GM12872 (cell line): ENCODE measurements around the gene SPAG9.

ENCODE experiments used
- TF ChIP-seq, protein P1 (sequence below): IDR thresholded peaks from 3 replicates; pipeline ENCODE4 v1.5.1; 2011; ENCODE audit warnings: low read depth, mild to moderate bottlenecking, low read length, moderate library complexity; ENCODE audit not compliant: insufficient read depth

The SPAG9 gene

DNA sequence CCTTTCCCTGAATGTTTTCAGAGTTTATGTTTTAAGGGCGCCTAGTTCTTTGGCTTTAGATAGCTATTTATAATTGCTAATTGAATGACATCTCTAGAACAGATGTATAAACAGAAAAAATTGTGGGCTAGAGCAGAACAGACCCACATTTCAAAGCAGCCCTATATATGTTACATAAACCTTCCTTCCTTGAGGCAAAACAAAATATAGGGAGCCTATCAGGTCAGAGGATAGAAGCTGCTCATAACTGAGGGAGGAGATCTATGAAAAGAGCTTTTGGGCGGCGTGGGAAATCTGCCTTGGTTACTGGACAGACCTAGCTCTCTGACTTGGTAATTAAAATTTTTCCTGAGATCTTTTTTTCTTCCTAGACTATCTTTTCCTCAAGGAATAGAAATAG is 68.4 kb downstream of the SPAG9 start:
- TF ChIP-seq, protein P1, sequence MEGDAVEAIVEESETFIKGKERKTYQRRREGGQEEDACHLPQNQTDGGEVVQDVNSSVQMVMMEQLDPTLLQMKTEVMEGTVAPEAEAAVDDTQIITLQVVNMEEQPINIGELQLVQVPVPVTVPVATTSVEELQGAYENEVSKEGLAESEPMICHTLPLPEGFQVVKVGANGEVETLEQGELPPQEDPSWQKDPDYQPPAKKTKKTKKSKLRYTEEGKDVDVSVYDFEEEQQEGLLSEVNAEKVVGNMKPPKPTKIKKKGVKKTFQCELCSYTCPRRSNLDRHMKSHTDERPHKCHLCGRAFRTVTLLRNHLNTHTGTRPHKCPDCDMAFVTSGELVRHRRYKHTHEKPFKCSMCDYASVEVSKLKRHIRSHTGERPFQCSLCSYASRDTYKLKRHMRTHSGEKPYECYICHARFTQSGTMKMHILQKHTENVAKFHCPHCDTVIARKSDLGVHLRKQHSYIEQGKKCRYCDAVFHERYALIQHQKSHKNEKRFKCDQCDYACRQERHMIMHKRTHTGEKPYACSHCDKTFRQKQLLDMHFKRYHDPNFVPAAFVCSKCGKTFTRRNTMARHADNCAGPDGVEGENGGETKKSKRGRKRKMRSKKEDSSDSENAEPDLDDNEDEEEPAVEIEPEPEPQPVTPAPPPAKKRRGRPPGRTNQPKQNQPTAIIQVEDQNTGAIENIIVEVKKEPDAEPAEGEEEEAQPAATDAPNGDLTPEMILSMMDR: no peak

DNA sequence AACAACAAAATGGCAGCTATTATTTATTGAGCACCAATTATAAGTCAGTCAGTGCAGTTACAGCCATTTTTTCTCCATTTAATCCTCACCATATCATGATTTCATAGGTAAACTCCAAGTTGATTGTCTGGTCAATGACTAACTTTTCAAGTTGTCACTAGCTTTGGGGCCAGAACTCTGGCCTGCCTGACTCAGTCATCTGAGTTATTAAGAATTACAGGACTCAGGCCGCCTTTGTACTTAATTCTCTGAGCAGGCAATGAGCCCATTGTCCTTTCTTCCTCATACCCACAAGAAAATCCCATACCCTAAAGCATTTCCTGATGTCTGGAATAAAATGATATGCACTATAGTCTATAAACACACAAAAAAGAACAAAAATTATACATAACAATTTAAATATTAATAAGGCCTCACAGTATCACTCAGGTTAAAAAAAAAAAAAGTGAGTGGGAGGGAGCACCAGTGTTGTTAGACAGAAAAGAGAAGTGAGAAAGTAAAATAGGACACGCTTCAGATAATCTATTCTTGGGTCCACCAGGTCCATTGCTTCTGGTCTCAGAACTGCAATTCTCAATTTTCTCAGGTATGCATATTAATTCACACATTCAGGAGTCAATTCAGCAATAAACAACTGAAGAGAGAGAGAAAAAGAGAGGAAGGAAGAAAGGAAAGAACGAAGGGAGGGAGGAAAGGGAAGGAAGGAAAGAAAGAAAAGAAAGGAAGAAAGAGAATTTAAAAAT is 70.2 kb downstream of the SPAG9 start:
- TF ChIP-seq, protein P1: no peak

DNA sequence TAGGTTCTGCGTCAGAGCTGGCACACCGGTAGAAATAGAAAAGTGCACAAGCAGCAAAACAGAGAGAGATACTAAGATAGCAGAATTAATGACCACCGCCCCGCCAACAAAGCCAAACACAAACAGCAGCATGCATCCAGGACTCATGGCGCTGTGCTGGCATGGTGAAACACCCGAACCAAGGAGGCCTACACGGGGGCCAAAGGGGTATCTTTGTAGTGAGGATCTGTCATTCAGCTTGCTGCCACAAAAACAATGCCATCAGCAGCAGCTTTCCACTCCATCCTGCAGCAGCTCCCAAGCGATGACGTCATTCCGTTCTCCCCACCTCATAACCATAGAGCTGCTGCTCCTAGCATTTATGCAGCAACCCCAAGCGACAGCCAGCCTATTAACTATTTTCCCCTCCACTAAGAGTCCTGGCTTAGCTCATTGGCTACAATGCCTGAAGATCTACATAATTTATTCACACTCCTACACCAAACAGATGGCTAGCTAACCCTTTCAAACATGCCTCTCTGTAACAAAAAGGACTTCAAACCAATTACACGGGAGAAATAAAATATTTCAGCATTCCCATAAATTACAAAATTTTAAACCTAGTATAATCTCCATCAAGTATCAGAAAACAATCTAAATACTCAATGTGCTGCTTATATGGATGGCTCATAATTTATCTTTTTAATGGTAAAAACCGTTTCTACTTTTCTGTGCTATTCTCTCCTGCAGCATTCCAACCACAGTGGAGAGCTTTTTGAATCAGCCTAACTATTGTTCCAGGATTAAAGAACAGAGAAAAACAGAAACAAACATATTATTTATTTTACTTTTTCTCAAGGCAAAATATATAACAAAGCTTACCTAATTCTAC is 73.9 kb downstream of the SPAG9 start:
- TF ChIP-seq, protein P1: no peak

DNA sequence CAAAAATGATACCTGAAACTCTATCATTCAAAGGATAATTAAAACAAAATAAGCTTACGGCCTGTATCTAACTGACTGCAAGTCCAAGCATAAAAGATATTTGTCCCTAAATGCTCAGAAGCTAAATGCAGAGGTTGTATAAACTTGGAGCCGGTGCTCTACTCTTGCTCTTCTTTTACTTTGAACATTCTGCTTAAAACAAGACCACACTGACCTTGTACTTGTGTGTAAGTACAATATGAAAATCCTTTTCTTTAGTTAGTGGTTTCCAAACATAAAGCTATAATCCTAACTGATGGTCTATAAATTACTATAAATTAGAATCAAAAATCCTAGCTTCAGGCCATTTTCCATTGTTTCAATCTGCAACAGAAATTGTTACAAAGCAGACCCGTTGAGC is 74.6 kb downstream of the SPAG9 start:
- TF ChIP-seq, protein P1: no peak

DNA sequence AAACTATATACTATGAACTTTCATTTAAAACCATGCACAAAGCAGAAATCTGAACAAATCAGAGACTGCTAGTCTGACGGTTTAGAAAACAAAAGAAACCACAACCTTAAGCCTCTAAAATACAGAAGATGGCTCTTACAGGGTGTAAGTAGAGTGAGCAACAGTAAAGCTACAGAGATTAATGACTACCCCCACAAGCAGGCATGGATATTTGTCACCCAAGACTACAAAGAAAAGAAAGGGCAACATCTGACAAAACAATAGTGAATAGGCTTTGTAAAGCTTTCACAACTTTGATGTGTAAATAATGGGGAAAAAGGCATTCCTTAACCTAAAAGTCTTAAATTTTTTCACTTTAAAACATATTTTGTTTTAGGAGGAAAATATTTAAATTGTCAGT is 75.0 kb downstream of the SPAG9 start:
- TF ChIP-seq, protein P1: no peak

DNA sequence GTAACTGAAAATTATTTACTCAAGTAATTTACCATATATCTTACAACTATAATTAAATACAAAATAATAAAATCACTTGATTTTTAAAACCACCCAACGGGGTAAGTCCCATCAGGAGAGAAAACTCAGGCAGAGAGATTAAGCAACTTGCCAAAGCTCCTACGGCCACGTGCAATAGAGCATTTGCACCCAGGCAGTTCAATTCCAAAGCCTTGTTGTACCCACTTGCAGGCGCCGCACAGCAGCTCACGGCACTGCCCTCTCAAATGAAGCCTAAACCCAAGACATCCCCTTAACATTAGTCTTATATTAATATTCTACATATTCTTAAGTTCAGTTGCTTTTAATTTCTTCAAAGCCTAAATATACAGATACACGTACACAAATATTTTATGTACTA is 75.7 kb downstream of the SPAG9 start:
- TF ChIP-seq, protein P1: no peak

DNA sequence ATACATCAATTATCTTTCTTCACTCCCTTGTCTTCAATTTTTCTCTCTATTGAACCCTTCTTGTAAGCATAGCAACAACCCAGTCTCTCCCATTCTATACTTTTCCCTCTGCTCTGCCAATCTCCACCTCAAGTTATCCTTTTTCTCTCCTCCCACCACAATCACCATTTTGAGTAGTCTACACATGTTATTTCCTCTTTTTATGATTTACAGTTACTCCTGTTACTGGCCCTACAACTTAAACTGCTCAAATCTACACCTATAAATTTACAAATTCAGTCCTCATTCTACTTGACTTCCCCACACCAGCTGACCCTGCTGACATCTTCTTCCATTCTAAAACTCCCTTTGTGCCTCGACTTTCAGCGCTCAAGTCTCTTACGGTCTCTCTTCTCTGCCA is 84.6 kb downstream of the SPAG9 start:
- TF ChIP-seq, protein P1: no peak
